NB4 (cell line): ENCODE data around the gene ARL14EP.

Experiments
- POLR2A ChIP-seq: IDR thresholded peaks from 2 replicates; pipeline ENCODE4 v1.6.1; 2011; ENCODE audit warnings: mild to moderate bottlenecking; ENCODE audit not compliant: insufficient read length; ENCODE audit errors: extremely low read depth
- TF ChIP-seq, protein P1 (sequence below): IDR thresholded peaks from 2 replicates; pipeline ENCODE4 v1.6.1; 2011; ENCODE audit warnings: low read depth, low read length
- TF ChIP-seq, protein P2 (sequence below): IDR thresholded peaks from one replicate; pipeline ENCODE4 v1.5.1; 2012; ENCODE audit warnings: low read depth, low read length

DNA sequence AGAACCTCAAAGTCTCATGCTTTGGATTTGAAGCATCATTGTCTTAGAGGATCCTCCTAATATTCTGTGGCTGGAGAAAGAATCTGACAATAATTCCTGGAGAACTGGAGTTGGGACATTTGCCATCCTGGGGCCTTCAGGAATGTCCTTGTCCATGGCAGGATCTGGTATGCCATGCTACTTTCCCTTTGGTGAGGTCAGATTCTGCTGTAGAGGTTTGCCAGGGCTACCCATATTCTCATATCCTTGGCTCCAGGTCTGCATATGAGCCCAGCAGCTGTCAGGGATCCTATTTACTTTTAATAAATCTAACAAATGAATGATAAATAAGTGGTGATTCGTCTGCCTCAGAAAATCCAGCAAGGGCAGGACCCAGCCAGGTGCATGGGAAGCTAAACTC lies 35.0 kb downstream of the ARL14EP start:
- TF ChIP-seq, protein P1, sequence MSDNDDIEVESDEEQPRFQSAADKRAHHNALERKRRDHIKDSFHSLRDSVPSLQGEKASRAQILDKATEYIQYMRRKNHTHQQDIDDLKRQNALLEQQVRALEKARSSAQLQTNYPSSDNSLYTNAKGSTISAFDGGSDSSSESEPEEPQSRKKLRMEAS = no peak
- TF ChIP-seq, protein P2, sequence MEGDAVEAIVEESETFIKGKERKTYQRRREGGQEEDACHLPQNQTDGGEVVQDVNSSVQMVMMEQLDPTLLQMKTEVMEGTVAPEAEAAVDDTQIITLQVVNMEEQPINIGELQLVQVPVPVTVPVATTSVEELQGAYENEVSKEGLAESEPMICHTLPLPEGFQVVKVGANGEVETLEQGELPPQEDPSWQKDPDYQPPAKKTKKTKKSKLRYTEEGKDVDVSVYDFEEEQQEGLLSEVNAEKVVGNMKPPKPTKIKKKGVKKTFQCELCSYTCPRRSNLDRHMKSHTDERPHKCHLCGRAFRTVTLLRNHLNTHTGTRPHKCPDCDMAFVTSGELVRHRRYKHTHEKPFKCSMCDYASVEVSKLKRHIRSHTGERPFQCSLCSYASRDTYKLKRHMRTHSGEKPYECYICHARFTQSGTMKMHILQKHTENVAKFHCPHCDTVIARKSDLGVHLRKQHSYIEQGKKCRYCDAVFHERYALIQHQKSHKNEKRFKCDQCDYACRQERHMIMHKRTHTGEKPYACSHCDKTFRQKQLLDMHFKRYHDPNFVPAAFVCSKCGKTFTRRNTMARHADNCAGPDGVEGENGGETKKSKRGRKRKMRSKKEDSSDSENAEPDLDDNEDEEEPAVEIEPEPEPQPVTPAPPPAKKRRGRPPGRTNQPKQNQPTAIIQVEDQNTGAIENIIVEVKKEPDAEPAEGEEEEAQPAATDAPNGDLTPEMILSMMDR = no peak
- no peak for TF ChIP-seq POLR2A
